ENCODE data around the gene BMAL2.

Gene BMAL2, protein sequence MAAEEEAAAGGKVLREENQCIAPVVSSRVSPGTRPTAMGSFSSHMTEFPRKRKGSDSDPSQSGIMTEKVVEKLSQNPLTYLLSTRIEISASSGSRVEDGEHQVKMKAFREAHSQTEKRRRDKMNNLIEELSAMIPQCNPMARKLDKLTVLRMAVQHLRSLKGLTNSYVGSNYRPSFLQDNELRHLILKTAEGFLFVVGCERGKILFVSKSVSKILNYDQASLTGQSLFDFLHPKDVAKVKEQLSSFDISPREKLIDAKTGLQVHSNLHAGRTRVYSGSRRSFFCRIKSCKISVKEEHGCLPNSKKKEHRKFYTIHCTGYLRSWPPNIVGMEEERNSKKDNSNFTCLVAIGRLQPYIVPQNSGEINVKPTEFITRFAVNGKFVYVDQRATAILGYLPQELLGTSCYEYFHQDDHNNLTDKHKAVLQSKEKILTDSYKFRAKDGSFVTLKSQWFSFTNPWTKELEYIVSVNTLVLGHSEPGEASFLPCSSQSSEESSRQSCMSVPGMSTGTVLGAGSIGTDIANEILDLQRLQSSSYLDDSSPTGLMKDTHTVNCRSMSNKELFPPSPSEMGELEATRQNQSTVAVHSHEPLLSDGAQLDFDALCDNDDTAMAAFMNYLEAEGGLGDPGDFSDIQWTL

DNA sequence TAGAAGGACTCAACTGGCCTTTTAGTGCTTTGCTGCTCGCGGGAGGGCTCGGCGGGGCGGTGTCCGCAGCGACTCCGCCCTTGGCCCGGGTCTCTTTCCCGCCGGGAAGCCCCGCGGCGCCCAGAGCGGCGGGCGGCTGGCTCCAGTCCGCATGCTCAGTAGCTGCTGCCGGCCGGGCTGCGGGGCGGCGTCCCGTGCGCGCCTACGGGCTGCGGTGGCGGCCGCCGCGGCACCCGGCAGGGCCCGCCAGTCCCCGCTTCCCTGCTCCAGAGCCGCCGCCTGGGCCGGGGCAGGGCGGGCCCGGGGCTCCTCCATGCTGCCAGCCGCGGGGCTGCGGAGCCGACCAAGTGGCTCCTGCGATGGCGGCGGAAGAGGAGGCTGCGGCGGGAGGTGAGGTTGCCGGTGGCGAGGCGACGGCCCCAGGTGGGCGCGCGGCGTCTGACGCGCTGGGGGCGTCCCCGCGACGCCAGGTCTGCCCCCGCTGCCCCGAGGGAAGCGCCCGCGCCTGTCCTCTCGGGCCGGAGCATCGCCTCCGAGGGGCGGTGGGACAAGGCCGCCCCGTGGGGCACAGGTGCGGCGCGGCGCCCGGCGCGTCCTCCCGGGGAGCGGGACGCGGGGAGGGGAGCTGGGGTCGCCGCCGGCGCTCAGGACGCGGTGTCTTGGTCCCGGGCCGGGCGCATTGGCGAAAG is at the start of gene BMAL2:
TSS of gene BMAL2 (plus strand) at position 123 of the 689 bp plus-strand sequence. CDS start at position 360, 237 bp downstream.
- Histone ChIP-seq H3K9ac (ENCODE audit: low read length in 2 of 2) (peak within 1 kb of the TSS; percentile 58 to 59), H3K9me3 (ENCODE audit: control insufficient read depth in 2 of 2, low read length in 2 of 2) (no peaks in the 10 kb centered on the region), H3K27ac (ENCODE audit: low read length) (peak within 1 kb of the TSS; percentile 12), H3K27me3 (ENCODE audit: control insufficient read depth in 1 of 2, insufficient read depth in 2 of 2, low read length in 2 of 2) (no peaks in the 10 kb centered on the region), H3K4me3 (ENCODE audit: low read length in 2 of 2) (peak within 1 kb of the TSS; percentile 77 to 82), H3K4me1 (ENCODE audit: control insufficient read depth, insufficient read depth, low read length) (peaks cover 26% of the 10 kb centered on the region), H3K36me3 (ENCODE audit: control insufficient read depth in 2 of 2, insufficient read depth in 2 of 2, low read length in 2 of 2) (peaks cover 0 to under 1% of the 10 kb centered on the region in 2 donors)

DNA sequence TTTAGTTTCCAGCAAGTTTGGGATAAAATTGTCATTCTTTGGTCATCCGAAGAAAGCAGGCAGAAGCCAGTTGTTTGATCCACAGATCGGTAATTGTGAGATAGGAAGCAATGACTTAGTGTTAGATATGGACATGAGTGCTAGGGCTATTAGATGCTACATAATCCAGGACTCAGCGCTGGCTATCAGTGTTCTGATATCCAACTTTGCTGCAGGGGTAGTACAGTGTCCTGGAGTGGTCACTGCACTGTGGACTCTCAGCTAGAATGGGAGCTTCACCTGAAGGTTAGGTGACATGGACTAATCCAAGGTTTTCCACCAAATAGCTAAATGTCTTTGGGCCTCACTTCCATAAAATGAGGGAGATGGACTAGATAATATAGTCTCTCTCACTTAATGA is 48.6 kb upstream of the BMAL2 start:
- Histone ChIP-seq H3K4me3 (ENCODE audit: low read length in 2 of 2) (no peak overlapping the region), H3K4me1 (ENCODE audit: control insufficient read depth, insufficient read depth, low read length) (peaks cover 7% of the 10 kb centered on the region), H3K27ac (ENCODE audit: low read length) (no peak overlapping the region), H3K9me3 (ENCODE audit: control insufficient read depth in 2 of 2, low read length in 2 of 2) (no peaks in the 10 kb centered on the region), H3K9ac (ENCODE audit: low read length in 2 of 2) (no peak overlapping the region), H3K36me3 (ENCODE audit: control insufficient read depth in 2 of 2, insufficient read depth in 2 of 2, low read length in 2 of 2) (no peaks in the 10 kb centered on the region), H3K27me3 (ENCODE audit: control insufficient read depth in 1 of 2, insufficient read depth in 2 of 2, low read length in 2 of 2) (no peaks in the 10 kb centered on the region)

DNA sequence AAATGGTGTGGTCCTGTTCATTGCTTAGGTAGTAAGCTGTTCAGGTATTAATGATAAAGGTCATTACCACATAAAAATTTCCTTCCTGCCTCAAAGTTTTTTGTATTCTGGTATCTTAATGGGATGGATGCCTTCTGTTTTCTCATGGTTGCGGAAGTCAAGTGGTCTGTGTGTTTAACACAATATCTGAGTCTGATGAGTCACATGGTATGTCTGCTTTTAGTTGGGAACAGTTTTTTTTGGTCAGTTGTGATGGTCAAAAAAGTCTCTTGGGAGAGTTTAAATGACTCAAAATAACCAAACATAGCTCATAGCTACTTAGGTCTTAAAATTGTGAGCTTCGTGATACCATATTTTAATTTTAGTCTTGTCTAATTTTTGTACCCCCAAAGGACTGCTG is 47.9 kb upstream of the BMAL2 start:
- Histone ChIP-seq H3K9ac (ENCODE audit: low read length in 2 of 2) (no peak overlapping the region), H3K27ac (ENCODE audit: low read length) (no peak overlapping the region), H3K27me3 (ENCODE audit: control insufficient read depth in 1 of 2, insufficient read depth in 2 of 2, low read length in 2 of 2) (no peaks in the 10 kb centered on the region), H3K36me3 (ENCODE audit: control insufficient read depth in 2 of 2, insufficient read depth in 2 of 2, low read length in 2 of 2) (no peaks in the 10 kb centered on the region), H3K9me3 (ENCODE audit: control insufficient read depth in 2 of 2, low read length in 2 of 2) (no peaks in the 10 kb centered on the region), H3K4me1 (ENCODE audit: control insufficient read depth, insufficient read depth, low read length) (peaks cover 7% of the 10 kb centered on the region), H3K4me3 (ENCODE audit: low read length in 2 of 2) (no peak overlapping the region)

DNA sequence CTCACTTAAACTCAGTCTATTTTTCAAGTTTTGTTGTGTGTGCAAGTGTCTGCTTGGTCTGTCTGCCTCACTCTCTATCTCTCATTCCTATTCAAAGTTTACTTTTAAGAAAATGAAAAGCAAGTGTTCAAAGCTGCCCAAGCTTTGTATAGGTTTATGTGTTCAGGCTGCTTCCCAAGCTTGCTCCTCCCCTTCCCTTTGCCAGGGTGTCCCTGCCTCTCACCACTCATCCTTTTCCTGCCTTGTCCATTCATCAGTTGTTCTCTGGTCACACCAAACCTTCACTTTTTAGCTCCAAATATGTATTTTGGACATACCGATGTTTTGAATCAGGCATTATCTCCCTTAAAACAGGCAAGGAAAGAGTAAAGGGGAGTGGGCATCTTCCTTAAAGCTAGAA is 47.2 kb upstream of the BMAL2 start:
- Histone ChIP-seq H3K9me3 (ENCODE audit: control insufficient read depth in 2 of 2, low read length in 2 of 2) (no peaks in the 10 kb centered on the region), H3K36me3 (ENCODE audit: control insufficient read depth in 2 of 2, insufficient read depth in 2 of 2, low read length in 2 of 2) (no peaks in the 10 kb centered on the region), H3K4me3 (ENCODE audit: low read length in 2 of 2) (no peak overlapping the region), H3K27me3 (ENCODE audit: control insufficient read depth in 1 of 2, insufficient read depth in 2 of 2, low read length in 2 of 2) (no peaks in the 10 kb centered on the region), H3K4me1 (ENCODE audit: control insufficient read depth, insufficient read depth, low read length) (peaks cover 5% of the 10 kb centered on the region), H3K9ac (ENCODE audit: low read length in 2 of 2) (no peak overlapping the region), H3K27ac (ENCODE audit: low read length) (no peak overlapping the region)

DNA sequence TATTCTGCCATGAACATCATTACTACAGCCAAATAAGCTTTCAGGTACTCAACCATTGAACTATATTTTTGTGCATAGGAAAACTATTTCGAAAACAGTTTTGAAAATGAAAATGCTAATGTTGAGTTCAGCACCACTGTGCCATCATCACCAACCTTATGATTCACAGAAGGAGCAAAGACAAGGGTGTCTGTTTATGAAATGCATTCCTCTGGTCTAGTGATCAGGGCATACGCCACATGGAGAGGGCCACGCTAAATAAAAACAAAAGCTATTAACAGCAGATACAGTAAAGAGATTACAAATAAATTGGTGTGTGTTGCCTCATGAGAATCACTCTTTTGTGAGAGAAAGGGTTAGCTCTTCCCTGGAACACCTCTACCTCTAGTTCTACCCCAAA is 43.2 kb upstream of the BMAL2 start:
- H3K4me3 ChIP-seq (ENCODE audit: low read length in 2 of 2) = no peak overlapping the region
- no peaks in the 10 kb centered on the region for H3K27me3 ChIP-seq (ENCODE audit: control insufficient read depth in 1 of 2, insufficient read depth in 2 of 2, low read length in 2 of 2)
- H3K9ac ChIP-seq (ENCODE audit: low read length in 2 of 2) = no peak overlapping the region
- peaks cover 8% of the 10 kb centered on the region for H3K4me1 ChIP-seq (ENCODE audit: control insufficient read depth, insufficient read depth, low read length)
- H3K27ac ChIP-seq (ENCODE audit: low read length) = no peak overlapping the region
- no peaks in the 10 kb centered on the region for H3K36me3 ChIP-seq (ENCODE audit: control insufficient read depth in 2 of 2, insufficient read depth in 2 of 2, low read length in 2 of 2)
- H3K9me3 ChIP-seq (ENCODE audit: control insufficient read depth in 2 of 2, low read length in 2 of 2) = no peaks in the 10 kb centered on the region

DNA sequence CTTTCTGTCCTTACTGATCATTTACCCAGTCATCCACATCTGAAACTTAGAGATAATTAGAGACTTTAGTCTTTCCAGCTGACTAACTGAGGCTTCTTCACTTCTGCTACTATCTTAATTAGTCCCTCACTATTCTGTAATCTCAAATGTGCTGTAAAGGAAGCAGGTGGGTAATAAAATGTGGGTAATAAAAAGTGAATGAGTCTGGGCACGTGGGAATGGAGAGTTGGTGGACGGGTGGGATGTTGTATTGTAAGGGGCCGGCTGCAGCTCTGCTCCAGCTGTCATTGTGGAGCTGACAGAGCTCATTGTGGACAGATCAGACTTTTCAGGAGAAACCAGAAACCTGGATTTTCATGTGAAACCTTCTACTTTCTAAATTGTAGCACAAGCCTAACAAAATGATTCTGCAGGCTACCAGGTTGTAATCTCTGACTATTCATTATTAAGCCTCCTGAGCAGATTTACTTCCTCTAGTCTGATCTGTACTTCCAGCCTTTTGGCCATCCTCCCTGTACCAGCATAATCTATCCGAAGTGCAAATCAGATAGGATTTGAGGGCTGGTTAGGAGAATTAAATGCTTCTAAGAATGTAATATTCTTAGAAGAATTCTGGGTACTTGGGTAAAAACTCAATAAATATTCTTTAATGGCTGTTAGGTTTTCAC is 42.0 kb upstream of the BMAL2 start:
- no peaks in the 10 kb centered on the region for H3K36me3 ChIP-seq (ENCODE audit: control insufficient read depth in 2 of 2, insufficient read depth in 2 of 2, low read length in 2 of 2)
- no peaks in the 10 kb centered on the region for H3K27me3 ChIP-seq (ENCODE audit: control insufficient read depth in 1 of 2, insufficient read depth in 2 of 2, low read length in 2 of 2)
- no peak overlapping the region for H3K27ac ChIP-seq (ENCODE audit: low read length)
- no peak overlapping the region for H3K4me3 ChIP-seq (ENCODE audit: low read length in 2 of 2)
- H3K9ac ChIP-seq (ENCODE audit: low read length in 2 of 2) = no peak overlapping the region
- peaks cover 4% of the 10 kb centered on the region for H3K4me1 ChIP-seq (ENCODE audit: control insufficient read depth, insufficient read depth, low read length)
- H3K9me3 ChIP-seq (ENCODE audit: control insufficient read depth in 2 of 2, low read length in 2 of 2) = no peaks in the 10 kb centered on the region

DNA sequence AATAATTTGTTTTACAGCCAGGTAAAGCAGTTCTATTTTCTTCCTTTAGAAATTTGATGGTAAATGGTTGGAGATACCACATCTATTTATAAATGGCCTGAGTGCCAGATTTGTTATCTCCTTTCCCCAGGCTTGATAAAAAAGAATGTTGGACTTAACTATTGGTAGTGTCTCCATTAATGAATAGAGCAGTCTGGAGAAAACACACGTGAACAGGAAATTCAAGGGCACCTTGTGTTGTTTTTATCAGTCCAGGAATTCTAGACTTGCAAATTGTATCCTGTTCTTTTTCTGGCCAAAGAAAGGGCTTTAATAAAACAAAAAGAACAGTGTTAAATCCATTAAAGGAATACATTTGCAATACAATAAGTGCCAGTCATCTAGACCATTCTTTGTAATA is 40.8 kb upstream of the BMAL2 start:
- H3K27me3 ChIP-seq (ENCODE audit: control insufficient read depth in 1 of 2, insufficient read depth in 2 of 2, low read length in 2 of 2) = no peaks in the 10 kb centered on the region
- H3K9me3 ChIP-seq (ENCODE audit: control insufficient read depth in 2 of 2, low read length in 2 of 2) = no peaks in the 10 kb centered on the region
- H3K4me1 ChIP-seq (ENCODE audit: control insufficient read depth, insufficient read depth, low read length) = peaks cover 4% of the 10 kb centered on the region
- H3K4me3 ChIP-seq (ENCODE audit: low read length in 2 of 2) = no peak overlapping the region
- H3K27ac ChIP-seq (ENCODE audit: low read length) = no peak overlapping the region
- H3K36me3 ChIP-seq (ENCODE audit: control insufficient read depth in 2 of 2, insufficient read depth in 2 of 2, low read length in 2 of 2) = peaks cover 0 to 2% of the 10 kb centered on the region in 2 donors
- no peak overlapping the region for H3K9ac ChIP-seq (ENCODE audit: low read length in 2 of 2)

DNA sequence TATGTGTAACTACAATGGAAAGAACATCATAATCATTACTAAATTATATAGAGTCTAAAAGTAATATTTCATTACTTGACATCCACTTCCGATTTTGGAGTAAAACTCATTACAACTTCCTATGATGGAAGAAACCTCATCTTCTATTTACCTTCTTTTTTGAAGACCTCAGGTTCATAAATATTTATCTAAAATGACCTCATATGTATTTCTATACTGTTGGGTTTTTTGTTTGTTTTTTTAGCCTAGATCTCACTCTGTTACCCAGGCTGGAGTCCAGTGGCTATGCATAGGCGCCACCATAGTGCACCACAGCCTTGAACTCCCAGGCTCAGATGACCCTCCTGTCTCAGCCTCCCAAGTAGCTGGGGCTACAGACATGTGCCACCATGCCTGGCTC is 39.9 kb upstream of the BMAL2 start:
- peaks cover 4% of the 10 kb centered on the region for H3K4me1 ChIP-seq (ENCODE audit: control insufficient read depth, insufficient read depth, low read length)
- no peak overlapping the region for H3K9ac ChIP-seq (ENCODE audit: low read length in 2 of 2)
- H3K27ac ChIP-seq (ENCODE audit: low read length) = no peak overlapping the region
- H3K36me3 ChIP-seq (ENCODE audit: control insufficient read depth in 2 of 2, insufficient read depth in 2 of 2, low read length in 2 of 2) = peaks cover 0 to 3% of the 10 kb centered on the region in 2 donors
- no peaks in the 10 kb centered on the region for H3K27me3 ChIP-seq (ENCODE audit: control insufficient read depth in 1 of 2, insufficient read depth in 2 of 2, low read length in 2 of 2)
- no peak overlapping the region for H3K4me3 ChIP-seq (ENCODE audit: low read length in 2 of 2)
- H3K9me3 ChIP-seq (ENCODE audit: control insufficient read depth in 2 of 2, low read length in 2 of 2) = no peaks in the 10 kb centered on the region

DNA sequence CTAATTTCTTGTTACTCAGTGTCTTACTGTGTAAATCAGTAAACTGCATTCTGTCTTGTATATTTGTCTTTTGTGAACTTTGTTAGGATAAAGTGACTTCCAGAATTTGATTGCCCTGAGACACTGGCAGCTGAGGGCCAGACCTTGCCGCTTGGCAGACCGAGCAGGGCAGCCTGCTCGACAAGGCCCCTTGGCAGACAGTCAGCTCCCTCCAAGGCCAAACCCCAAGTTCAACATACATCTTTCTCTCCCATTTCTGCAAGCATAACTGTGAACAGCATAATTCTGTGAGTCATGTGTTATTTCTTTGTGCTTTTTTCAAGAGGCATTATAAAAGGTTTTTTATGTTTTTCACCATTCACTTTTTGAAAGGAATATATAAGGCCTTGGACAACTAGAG is 39.2 kb upstream of the BMAL2 start:
- Histone ChIP-seq H3K36me3 (ENCODE audit: control insufficient read depth in 2 of 2, insufficient read depth in 2 of 2, low read length in 2 of 2) (peaks cover 2 to 10% of the 10 kb centered on the region in 2 donors), H3K9ac (ENCODE audit: low read length in 2 of 2) (no peak overlapping the region), H3K4me1 (ENCODE audit: control insufficient read depth, insufficient read depth, low read length) (peaks cover 4% of the 10 kb centered on the region), H3K27me3 (ENCODE audit: control insufficient read depth in 1 of 2, insufficient read depth in 2 of 2, low read length in 2 of 2) (no peaks in the 10 kb centered on the region), H3K4me3 (ENCODE audit: low read length in 2 of 2) (no peak overlapping the region), H3K27ac (ENCODE audit: low read length) (peak overlapping the region; percentile 12), H3K9me3 (ENCODE audit: control insufficient read depth in 2 of 2, low read length in 2 of 2) (no peaks in the 10 kb centered on the region)

DNA sequence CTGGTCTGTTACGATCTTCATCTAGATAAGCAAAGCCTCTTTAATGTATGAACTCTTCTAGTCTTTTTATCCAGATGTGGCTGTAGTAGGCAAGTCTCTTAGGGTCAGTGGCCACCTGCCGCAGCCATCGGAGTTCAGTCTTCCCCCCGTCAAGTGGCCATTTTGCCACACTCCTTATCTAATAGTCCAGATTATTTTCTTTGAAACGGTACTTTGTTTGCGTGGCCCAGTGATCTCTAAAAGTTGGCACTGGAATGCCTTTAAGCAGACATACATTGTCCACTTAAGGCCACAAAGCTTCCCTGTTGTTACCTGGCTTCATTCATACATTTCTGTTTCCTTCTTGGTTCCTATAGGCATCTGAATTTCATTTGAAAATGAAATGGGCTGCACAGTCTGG is 36.0 kb upstream of the BMAL2 start:
- peaks cover 4% of the 10 kb centered on the region for H3K4me1 ChIP-seq (ENCODE audit: control insufficient read depth, insufficient read depth, low read length)
- H3K9me3 ChIP-seq (ENCODE audit: control insufficient read depth in 2 of 2, low read length in 2 of 2) = no peaks in the 10 kb centered on the region
- no peak overlapping the region for H3K9ac ChIP-seq (ENCODE audit: low read length in 2 of 2)
- H3K27ac ChIP-seq (ENCODE audit: low read length) = no peak overlapping the region
- H3K27me3 ChIP-seq (ENCODE audit: control insufficient read depth in 1 of 2, insufficient read depth in 2 of 2, low read length in 2 of 2) = no peaks in the 10 kb centered on the region
- H3K4me3 ChIP-seq (ENCODE audit: low read length in 2 of 2) = no peak overlapping the region
- peaks cover 4 to 23% of the 10 kb centered on the region in 2 donors for H3K36me3 ChIP-seq (ENCODE audit: control insufficient read depth in 2 of 2, insufficient read depth in 2 of 2, low read length in 2 of 2)
